Measurements from ENCODE around the gene POGK.

DNA sequence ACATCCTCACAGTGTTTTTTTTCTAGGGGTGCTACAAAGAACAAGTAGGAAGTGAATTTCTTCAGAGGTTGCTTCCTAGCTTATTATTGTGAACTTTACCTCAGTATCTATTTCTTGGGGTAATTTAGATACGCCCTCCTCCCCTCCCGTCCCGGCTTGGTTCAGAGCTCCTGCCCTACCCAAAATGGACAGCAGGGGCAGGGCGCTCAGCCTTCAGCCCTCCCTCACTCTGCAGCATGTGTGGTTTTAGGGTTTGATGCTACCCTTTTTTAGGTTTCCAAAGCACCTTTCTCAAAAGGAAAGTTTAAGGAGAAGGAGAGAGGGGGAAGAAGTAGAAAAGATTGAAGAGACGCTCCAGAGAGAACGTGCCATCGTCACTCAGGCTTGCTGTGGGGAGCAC lies 16.9 kb upstream of the POGK start:
- no peak for TF ChIP-seq ZNF174 (tag by site-specific recombination; IDR thresholded peaks at IDR 0.05)
- TF ChIP-seq, protein P1, sequence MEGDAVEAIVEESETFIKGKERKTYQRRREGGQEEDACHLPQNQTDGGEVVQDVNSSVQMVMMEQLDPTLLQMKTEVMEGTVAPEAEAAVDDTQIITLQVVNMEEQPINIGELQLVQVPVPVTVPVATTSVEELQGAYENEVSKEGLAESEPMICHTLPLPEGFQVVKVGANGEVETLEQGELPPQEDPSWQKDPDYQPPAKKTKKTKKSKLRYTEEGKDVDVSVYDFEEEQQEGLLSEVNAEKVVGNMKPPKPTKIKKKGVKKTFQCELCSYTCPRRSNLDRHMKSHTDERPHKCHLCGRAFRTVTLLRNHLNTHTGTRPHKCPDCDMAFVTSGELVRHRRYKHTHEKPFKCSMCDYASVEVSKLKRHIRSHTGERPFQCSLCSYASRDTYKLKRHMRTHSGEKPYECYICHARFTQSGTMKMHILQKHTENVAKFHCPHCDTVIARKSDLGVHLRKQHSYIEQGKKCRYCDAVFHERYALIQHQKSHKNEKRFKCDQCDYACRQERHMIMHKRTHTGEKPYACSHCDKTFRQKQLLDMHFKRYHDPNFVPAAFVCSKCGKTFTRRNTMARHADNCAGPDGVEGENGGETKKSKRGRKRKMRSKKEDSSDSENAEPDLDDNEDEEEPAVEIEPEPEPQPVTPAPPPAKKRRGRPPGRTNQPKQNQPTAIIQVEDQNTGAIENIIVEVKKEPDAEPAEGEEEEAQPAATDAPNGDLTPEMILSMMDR (tag by site-specific recombination; IDR thresholded peaks at IDR 0.05): no peak
- no peak for TF ChIP-seq ZEB2 (tag by site-specific recombination; IDR thresholded peaks at IDR 0.05)
- no peak for TF ChIP-seq ZNF391 (tag by site-specific recombination; IDR thresholded peaks at IDR 0.05; ENCODE audit: borderline replicate concordance, low read depth)
- TF ChIP-seq HOXA7 (CRISPR knock-in tag; IDR thresholded peaks at IDR 0.05; ENCODE audit: borderline replicate concordance): no peak
- no peak for TF ChIP-seq ZNF76 (tag by site-specific recombination; IDR thresholded peaks at IDR 0.05; ENCODE audit: borderline replicate concordance, low read depth)
- TF ChIP-seq, protein P2, sequence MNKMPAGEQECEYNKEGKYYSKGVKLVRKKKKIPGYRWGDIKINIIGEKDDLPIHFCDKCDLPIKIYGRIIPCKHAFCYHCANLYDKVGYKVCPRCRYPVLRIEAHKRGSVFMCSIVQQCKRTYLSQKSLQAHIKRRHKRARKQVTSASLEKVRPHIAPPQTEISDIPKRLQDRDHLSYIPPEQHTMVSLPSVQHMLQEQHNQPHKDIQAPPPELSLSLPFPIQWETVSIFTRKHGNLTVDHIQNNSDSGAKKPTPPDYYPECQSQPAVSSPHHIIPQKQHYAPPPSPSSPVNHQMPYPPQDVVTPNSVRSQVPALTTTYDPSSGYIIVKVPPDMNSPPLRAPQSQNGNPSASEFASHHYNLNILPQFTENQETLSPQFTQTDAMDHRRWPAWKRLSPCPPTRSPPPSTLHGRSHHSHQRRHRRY (tag by site-specific recombination; IDR thresholded peaks at IDR 0.05): no peak
- no peak for TF ChIP-seq KLF16 (tag by site-specific recombination; IDR thresholded peaks at IDR 0.05)
- TF ChIP-seq ZNF600 (tag by site-specific recombination; IDR thresholded peaks at IDR 0.05): no peak
- no peak for TF ChIP-seq ZNF274 (IDR thresholded peaks at IDR 0.05; ENCODE audit: low read length)
- no peak for TF ChIP-seq ZNF274 (tag by site-specific recombination; IDR thresholded peaks at IDR 0.05; ENCODE audit: borderline replicate concordance)
- TF ChIP-seq ZBTB1 (tag by site-specific recombination; IDR thresholded peaks at IDR 0.05): no peak
- no peak for TF ChIP-seq TCF7L2 (IDR thresholded peaks at IDR 0.05; ENCODE audit: borderline replicate concordance, low read depth, low read length)
- TF ChIP-seq ZNF654 (tag by site-specific recombination; IDR thresholded peaks at IDR 0.05; ENCODE audit: low read depth): no peak
- no peak for TF ChIP-seq ZNF350 (tag by site-specific recombination; IDR thresholded peaks at IDR 0.05)

Measured in HEK293 (cell line).